IMR-90 (cell line): ENCODE results near the gene RNF114. TPM values are rescaled to one million over a fixed set of nuclear protein-coding genes. Genes with fewer than 3 reads are reported as not detected.

Source experiments
- ATAC-seq: fragments of 200-7000 bp; cut with Tn5 transposase; 2 replicates; pipeline ENCODE4 v1.9.1; 2020; ENCODE audit warnings: low read depth, mild to moderate bottlenecking, moderate library complexity
- BruUV-seq: library from RNA; stranded (reverse); fragments of 400-500 nt; replicated peaks from 2 replicates; lab custom pipeline; 2021; lab: Mats Ljungman, UMichigan
- CTCF ChIA-PET: fragments of 300-600 bp; formaldehyde crosslinking; extraction: SDS; loops from one replicate; lab custom pipeline; 2021; ENCODE audit warnings: antibody characterized with exemption; lab: Yijun Ruan, JAX
- POLR2A ChIA-PET: fragments of 300-600 bp; sonication (Branson Sonifier 250); formaldehyde crosslinking; loops from one replicate; lab custom pipeline; 2022; ENCODE audit warnings: antibody characterized with exemption; ENCODE audit not compliant: unreplicated experiment; lab: Charles Lee
- DNase-seq: peaks from one replicate; pipeline ENCODE4 v3.0.0; 2013
- H2AFZ ChIP-seq: replicated peaks from 2 replicates; pipeline ENCODE3; 2013; ENCODE audit warnings: low read length, mild to moderate bottlenecking; ENCODE audit not compliant: poor library complexity
- H2AK5ac ChIP-seq: 2 replicates; pipeline ENCODE4 v1.6.1; 2013; ENCODE audit warnings: low read depth, low read length, inconsistent platforms
- H2AK9ac ChIP-seq: replicated peaks from 2 replicates; pipeline ENCODE3; 2013; ENCODE audit warnings: mild to moderate bottlenecking, low read depth, low read length, moderate library complexity; ENCODE audit not compliant: poor library complexity
- H2BK120ac ChIP-seq: 2 replicates; pipeline ENCODE4 v1.6.1; 2013; ENCODE audit warnings: low read depth, low read length, inconsistent platforms
- H2BK15ac ChIP-seq: 3 replicates; pipeline ENCODE4 v1.6.1; 2013; ENCODE audit warnings: low read depth, low read length, inconsistent platforms
- H2BK20ac ChIP-seq: 2 replicates; pipeline ENCODE4 v1.6.1; 2013; ENCODE audit warnings: low read depth, mild to moderate bottlenecking, inconsistent platforms, low read length, moderate library complexity
- H2BK5ac ChIP-seq: 2 replicates; pipeline ENCODE4 v1.6.1; 2013; ENCODE audit warnings: mild to moderate bottlenecking, low read depth, low read length, inconsistent platforms; ENCODE audit not compliant: poor library complexity, severe bottlenecking
- H3K14ac ChIP-seq: replicated peaks from 2 replicates; pipeline ENCODE4 v1.6.1; 2013; ENCODE audit warnings: low read depth, low read length, inconsistent platforms
- H3K18ac ChIP-seq: 2 replicates; pipeline ENCODE4 v1.6.1; 2013; ENCODE audit warnings: low read depth, low read length, control low read depth
- H3K23ac ChIP-seq: 2 replicates; pipeline ENCODE4 v1.6.1; 2013; ENCODE audit warnings: low read depth, low read length, inconsistent platforms
- H3K27ac ChIP-seq: 2 replicates; pipeline ENCODE4 v1.5.1; 2013; ENCODE audit warnings: mild to moderate bottlenecking, control low read depth, low read length; ENCODE audit not compliant: insufficient read depth
- H3K27me3 ChIP-seq: 2 replicates; pipeline ENCODE4 v1.6.1; 2013; ENCODE audit warnings: low read length; ENCODE audit not compliant: control insufficient read depth, insufficient read depth
- H3K36me3 ChIP-seq: 2 replicates; pipeline ENCODE4 v1.6.1; 2013; ENCODE audit warnings: low read length, mixed read lengths; ENCODE audit not compliant: control insufficient read depth, insufficient read depth
- H3K4ac ChIP-seq: 2 replicates; pipeline ENCODE4 v1.6.1; 2013; ENCODE audit warnings: low read depth, low read length, inconsistent platforms
- H3K4me1 ChIP-seq: 2 replicates; pipeline ENCODE4 v1.6.1; 2013; ENCODE audit warnings: low read length, mixed read lengths; ENCODE audit not compliant: control insufficient read depth, insufficient read depth
- H3K4me2 ChIP-seq: 2 replicates; pipeline ENCODE4 v1.6.1; 2013; ENCODE audit warnings: low read depth, mild to moderate bottlenecking, control low read depth, low read length, moderate library complexity
- H3K4me3 ChIP-seq: 2 replicates; pipeline ENCODE4 v1.5.1; 2013; ENCODE audit warnings: low read depth, mild to moderate bottlenecking, control low read depth, low read length, moderate library complexity; ENCODE audit not compliant: insufficient read depth
- H3K56ac ChIP-seq: 2 replicates; pipeline ENCODE4 v1.6.1; 2013; ENCODE audit warnings: low read length, inconsistent platforms; ENCODE audit not compliant: insufficient read depth; ENCODE audit errors: extremely low read depth
- H3K79me1 ChIP-seq, 2 experiments: 2 replicates each; pipeline ENCODE4 v1.6.1; 2013; ENCODE audit warnings: low read length in 2 of 2, inconsistent platforms in 1 of 2, low read depth in 1 of 2
- H3K9ac ChIP-seq: 2 replicates; pipeline ENCODE4 v1.6.1; 2013; ENCODE audit warnings: low read depth, low read length, control low read depth
- H3K9me1 ChIP-seq: 2 replicates; pipeline ENCODE4 v1.6.1; 2013; ENCODE audit warnings: low read length, inconsistent platforms; ENCODE audit not compliant: insufficient read depth
- H3K9me3 ChIP-seq: 2 replicates; pipeline ENCODE4 v1.6.1; 2013; ENCODE audit warnings: low read length; ENCODE audit not compliant: control insufficient read depth, insufficient read depth
- H4K20me1 ChIP-seq: 2 replicates; pipeline ENCODE4 v1.6.1; 2013; ENCODE audit warnings: low read length, inconsistent platforms; ENCODE audit not compliant: insufficient read depth
- H4K5ac ChIP-seq: 2 replicates; pipeline ENCODE4 v1.6.1; 2013; ENCODE audit warnings: mild to moderate bottlenecking, low read depth, low read length, control low read depth
- H4K8ac ChIP-seq, 2 experiments: 2 replicates each; pipeline ENCODE4 v1.6.1; 2013; ENCODE audit warnings: low read depth in 2 of 2, low read length in 2 of 2, control low read depth in 1 of 2, inconsistent platforms in 1 of 2
- H4K91ac ChIP-seq: 2 replicates; pipeline ENCODE4 v1.6.1; 2013; ENCODE audit warnings: low read depth, low read length, inconsistent platforms; ENCODE audit not compliant: insufficient read depth
- CEBPB ChIP-seq: IDR thresholded peaks from 2 replicates; pipeline ENCODE4 v1.6.1; 2012; ENCODE audit warnings: low read depth, low read length, improper control_type of control experiment
- CHD1 ChIP-seq: IDR thresholded peaks from 2 replicates; pipeline ENCODE4 v1.6.1; 2012; ENCODE audit warnings: low read depth, low read length, improper control_type of control experiment
- FOS ChIP-seq: fragments of 150-350 bp; IDR thresholded peaks from 2 replicates; pipeline ENCODE4 v1.6.1; 2016; ENCODE audit warnings: low read depth, low read length
- MAFK ChIP-seq: IDR thresholded peaks from 2 replicates; pipeline ENCODE4 v1.6.1; 2012; ENCODE audit warnings: low read depth, low read length, improper control_type of control experiment
- MAZ ChIP-seq: IDR thresholded peaks from 2 replicates; pipeline ENCODE4 v1.6.1; 2012; ENCODE audit warnings: low read depth, mild to moderate bottlenecking, low read length, improper control_type of control experiment, moderate library complexity, borderline replicate concordance
- MXI1 ChIP-seq: IDR thresholded peaks from 2 replicates; pipeline ENCODE4 v1.6.1; 2012; ENCODE audit warnings: low read depth, mild to moderate bottlenecking, low read length, moderate library complexity, borderline replicate concordance
- NFE2L2 ChIP-seq: fragments of 150-350 bp; IDR thresholded peaks from 2 replicates; pipeline ENCODE4 v1.6.1; 2016; ENCODE audit warnings: low read depth, mild to moderate bottlenecking, low read length
- POLR2A ChIP-seq: IDR thresholded peaks from 2 replicates; pipeline ENCODE4 v1.6.1; 2012; ENCODE audit warnings: mild to moderate bottlenecking, low read depth, low read length
- WGBS, 2 experiments: methylation state at CpG; one replicate each; pipeline versions ENCODE4 v1.1.5 to v1.1.7; 2013; ENCODE audit warnings: missing lambda C conversion rate in 2 of 2; ENCODE audit not compliant: insufficient read length in 1 of 2; ENCODE audit errors: extremely low coverage in 2 of 2; 5-methylcytosine and 5-hydroxymethylcytosine counted together
- dilution Hi-C: fragments of 300-500 bp; cut with HindIII; formaldehyde crosslinking; loops from one replicate; pipeline ENCODE4 v1.14.3; 2018; ENCODE audit warnings: low sequenced_read_pairs; ENCODE audit not compliant: unreplicated experiment
- in situ Hi-C: fragments of 300-500 bp; cut with MboI; formaldehyde crosslinking; loops from 3 replicates; pipeline ENCODE4 v1.14.3; 2019; ENCODE audit warnings: low sequenced_read_pairs, inconsistent platforms, mixed read lengths
- intact Hi-C: fragments of 100-400 bp; cut with micrococcal nuclease; formaldehyde crosslinking; loops from 2 replicates; pipeline ENCODE4 v1.10.0; 2022
- polyA plus RNA-seq, 3 experiments: library from polyadenylated mRNA; depleted of rRNA; stranded (reverse); fragments of >200 nt; gene quantifications; 2 replicates each; pipeline ENCODE4 v1.2.3, GENCODE V29; 2012; ENCODE audit warnings: low replicate concordance in 1 of 3
- total RNA-seq: library from RNA; depleted of rRNA; stranded (reverse); fragments of >200 nt; gene quantifications from 2 replicates; pipeline ENCODE4 v1.2.3, GENCODE V29; 2012
- TF ChIP-seq, protein P1 (sequence below): fragments of 150-350 bp; IDR thresholded peaks from 2 replicates; pipeline ENCODE4 v1.6.1; 2016; ENCODE audit warnings: low read depth, mild to moderate bottlenecking, low read length, moderate library complexity, borderline replicate concordance

The RNF114 gene
- total and polyA plus RNA-seq, 2 of the 4 experiments (the other 2 are of a cell fraction): 44.6 to 62.3 TPM

DNA sequence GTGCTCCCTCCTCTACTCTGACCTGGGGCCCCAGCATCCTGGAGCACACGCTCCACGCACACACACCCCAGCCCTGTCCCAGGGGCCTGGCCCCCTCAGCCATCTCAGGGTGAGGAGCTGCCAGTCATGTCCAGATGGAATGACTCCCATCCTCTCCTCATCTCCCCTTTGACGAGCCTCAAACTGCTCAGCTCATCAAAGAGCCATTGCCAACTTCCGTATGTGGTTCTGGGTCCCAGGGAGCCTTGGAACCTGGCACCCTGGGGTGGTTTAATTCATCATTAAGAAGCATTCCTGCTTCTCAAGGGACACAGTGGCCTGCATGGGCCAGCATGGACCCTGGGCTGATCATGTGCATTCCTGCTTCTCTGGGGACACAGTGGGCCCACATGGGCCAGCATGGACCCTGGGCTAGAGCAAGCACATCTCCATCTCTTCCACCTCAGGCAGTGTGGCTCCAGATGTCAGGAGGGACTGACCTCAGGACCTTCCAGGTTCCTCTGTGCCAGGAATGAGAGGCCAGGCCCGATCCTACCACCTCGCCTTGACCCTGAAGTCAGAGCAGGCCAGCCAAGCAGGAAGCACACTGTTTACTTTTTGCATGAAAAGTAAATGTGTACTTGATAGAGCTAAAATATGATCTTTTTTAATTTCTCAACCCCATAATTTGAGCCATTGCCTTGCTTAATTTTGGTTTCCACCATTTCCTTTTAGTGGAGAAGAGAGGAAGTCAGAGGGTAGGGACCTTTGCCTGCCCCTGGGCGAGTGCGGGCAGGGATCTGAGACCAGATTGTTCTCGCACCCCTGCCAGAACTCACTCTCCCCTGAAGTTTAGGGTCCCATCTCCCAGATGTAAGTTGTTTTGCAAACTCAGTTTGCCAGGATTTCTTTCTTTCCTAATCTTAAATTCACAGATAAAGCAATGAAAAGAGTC, 46.9 kb upstream of the RNF114 start:
- CTCF ChIA-PET: interaction anchor here (0.6 to 1.1 kb wide), 2 partner anchors 12 to 285 kb away, joined by 4 read pairs; no protein-coding TSS in a partner anchor
- ATAC-seq (no peak), DNase-seq (no peak)
- H3K9me3 ChIP-seq: no peaks in the 10 kb centered on the region
- intact Hi-C loops (no loop called here), in situ Hi-C loops (no loop called here), dilution Hi-C loops (no loop called here)
- no peak overlapping the region for H2BK120ac ChIP-seq
- H2AK9ac ChIP-seq: no peak overlapping the region
- H2AK5ac ChIP-seq: no peak overlapping the region
- H3K14ac ChIP-seq: no peak overlapping the region
- no peak overlapping the region for H3K27ac ChIP-seq
- no peak overlapping the region for H2BK15ac ChIP-seq
- no peak overlapping the region for H2BK5ac ChIP-seq
- POLR2A ChIA-PET: interaction anchor here (1.0 kb wide), 1 partner anchor 347 kb away, joined by 3 read pairs; no protein-coding TSS in a partner anchor
- H3K9me1 ChIP-seq: no peaks in the 10 kb centered on the region
- H4K8ac ChIP-seq: no peak overlapping the region
- WGBS, 2 experiments: 60% methylated on average over 1 of the region's 9 CpGs; no CpG with 5 or more reads in 1 of the 2 experiments
- no peak overlapping the region for H3K56ac ChIP-seq
- no peak overlapping the region for H4K5ac ChIP-seq
- no peak overlapping the region for H3K9ac ChIP-seq
- H4K91ac ChIP-seq: no peak overlapping the region
- no peak overlapping the region for H2BK20ac ChIP-seq
- H3K23ac ChIP-seq: no peak overlapping the region
- peaks cover 29% of the 10 kb centered on the region for H3K4me1 ChIP-seq
- H3K4me2 ChIP-seq: no peak overlapping the region
- H3K4me3 ChIP-seq: no peak overlapping the region
- TF ChIP-seq CEBPB (no peak), CHD1 (no peak), POLR2A (no peak), MXI1 (no peak), NFE2L2 (no peak), FOS (no peak), MAFK (no peak), MAZ (no peak)
- TF ChIP-seq, protein P1, sequence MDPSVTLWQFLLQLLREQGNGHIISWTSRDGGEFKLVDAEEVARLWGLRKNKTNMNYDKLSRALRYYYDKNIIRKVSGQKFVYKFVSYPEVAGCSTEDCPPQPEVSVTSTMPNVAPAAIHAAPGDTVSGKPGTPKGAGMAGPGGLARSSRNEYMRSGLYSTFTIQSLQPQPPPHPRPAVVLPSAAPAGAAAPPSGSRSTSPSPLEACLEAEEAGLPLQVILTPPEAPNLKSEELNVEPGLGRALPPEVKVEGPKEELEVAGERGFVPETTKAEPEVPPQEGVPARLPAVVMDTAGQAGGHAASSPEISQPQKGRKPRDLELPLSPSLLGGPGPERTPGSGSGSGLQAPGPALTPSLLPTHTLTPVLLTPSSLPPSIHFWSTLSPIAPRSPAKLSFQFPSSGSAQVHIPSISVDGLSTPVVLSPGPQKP: no peak
- H3K4ac ChIP-seq: no peak overlapping the region
- TSS peak; percentile 12 for BruUV-seq
- H2AFZ ChIP-seq: no peak overlapping the region
- no peaks in the 10 kb centered on the region; a peak in 1 of 4 replicates for H3K79me1 ChIP-seq
- H3K18ac ChIP-seq: no peak overlapping the region
- H3K27me3 ChIP-seq: no peaks in the 10 kb centered on the region
- H4K20me1 ChIP-seq: 0 out of 2 replicates have a peak, but pooled peaks cover 9% of the 10 kb centered on the region
- H3K36me3 ChIP-seq: peaks cover 15% of the 10 kb centered on the region; the same call in 1 of the 2 replicates
